Dermis microvascular lymphatic vessel endothelial cell (primary cell): Measurements from ENCODE around the gene FANK1. TPM values are rescaled to one million over a fixed set of nuclear protein-coding genes. Genes with fewer than 3 reads are reported as not detected.
"Not testable (repeated sequence)": the region's sequence is repeated elsewhere in the genome, so short reads cannot be mapped to it uniquely, and the experiment has no call there.

Experiments
- DNase-seq, 2 donors: peaks; one replicate each; pipeline versions ENCODE4 v3.0.0 to v3.0.0-alpha.2; 2010; ENCODE audit warnings: low read depth in 2 of 2
- total RNA-seq: library from RNA; depleted of rRNA; stranded (reverse); fragments of >200 nt; gene quantifications from 2 replicates; pipeline ENCODE4 v1.2.1, GENCODE V29; 2014

Gene FANK1
- total RNA-seq, 1 donor from 2014 or later = 1.0 TPM

GRCh38 chr10:125928928-125929585 lies 32.7 kb downstream of the FANK1 start:
- no peak for DNase-seq

GRCh38 chr10:125929618-125930017 lies 33.3 kb downstream of the FANK1 start:
- DNase-seq = no peak

GRCh38 chr10:125933693-125934092 lies 37.3 kb downstream of the FANK1 start:
- no peak for DNase-seq

- DNase-seq = peak in 1 of 2 donors; percentile 5
Observed at GRCh38 chr10:125936331-125936730, 40.0 kb downstream of the FANK1 start.

- DNase-seq = no peak
Observed at GRCh38 chr10:125940515-125940914, 44.2 kb downstream of the FANK1 start.

GRCh38 chr10:125951290-125951689 lies 54.9 kb downstream of the FANK1 start:
- DNase-seq = no peak

- DNase-seq = no peak
Observed at GRCh38 chr10:125953778-125954385, 57.5 kb downstream of the FANK1 start.

- DNase-seq = peak in 1 of 2 donors; percentile 48
Observed at GRCh38 chr10:125955766-125956165, 59.4 kb downstream of the FANK1 start.

- no peak for DNase-seq
Observed at GRCh38 chr10:125961743-125962142, 65.4 kb downstream of the FANK1 start.

GRCh38 chr10:125962200-125962599 lies 65.8 kb downstream of the FANK1 start:
- DNase-seq = no peak

GRCh38 chr10:125964558-125964957 lies 68.2 kb downstream of the FANK1 start:
- DNase-seq = no peak

- DNase-seq = no peak
Observed at GRCh38 chr10:125967533-125967932, 71.2 kb downstream of the FANK1 start.

GRCh38 chr10:125970077-125970630 lies 73.8 kb downstream of the FANK1 start:
- not testable (repeated sequence) for DNase-seq

- peak in 1 of 2 donors; percentile 29 for DNase-seq
Observed at GRCh38 chr10:125976960-125977605, 80.7 kb downstream of the FANK1 start.

- DNase-seq = no peak
Observed at GRCh38 chr10:125979976-125980375, 83.6 kb downstream of the FANK1 start.

- no peak for DNase-seq
Observed at GRCh38 chr10:125980521-125981035, 84.2 kb downstream of the FANK1 start.

- peak; percentile 56 to 74 for DNase-seq
Observed at GRCh38 chr10:125982260-125982948, 86.0 kb downstream of the FANK1 start.

GRCh38 chr10:125983161-125983560 lies 86.8 kb downstream of the FANK1 start:
- DNase-seq = no peak

- no peak for DNase-seq
Observed at GRCh38 chr10:125983656-125984055, 87.3 kb downstream of the FANK1 start.

GRCh38 chr10:125984346-125984745 lies 88.0 kb downstream of the FANK1 start:
- no peak for DNase-seq

GRCh38 chr10:125984865-125985495 lies 88.6 kb downstream of the FANK1 start:
- DNase-seq = no peak
